DMS 273 treated with DMSO at 0.1 percent for 48 hours (cell line): ENCODE measurements around the gene SIN3B.

ENCODE experiments used
- DNase-seq: peaks from one replicate; lab custom pipeline; 2025; lab: John Stamatoyannopoulos, UW

The SIN3B gene

GRCh38 chr19:16889366-16889882 is 60.2 kb downstream of the SIN3B start:
- DNase-seq, result no peak

- DNase-seq, result no peak
These were observed 60.8 kb downstream of the SIN3B start for GRCh38 chr19:16889883-16890460.

- DNase-seq, result no peak
These were observed 61.4 kb downstream of the SIN3B start for GRCh38 chr19:16890461-16891184.

- DNase-seq, result no peak
These were observed 62.6 kb downstream of the SIN3B start for GRCh38 chr19:16891696-16892382.

GRCh38 chr19:16892436-16892835 is 63.2 kb downstream of the SIN3B start:
- DNase-seq, result no peak

GRCh38 chr19:16892868-16893685 is 63.9 kb downstream of the SIN3B start:
- DNase-seq, result no peak

GRCh38 chr19:16893686-16893989 is 64.4 kb downstream of the SIN3B start:
- DNase-seq, result no peak

GRCh38 chr19:16894080-16894479 is 64.9 kb downstream of the SIN3B start:
- DNase-seq, result no peak

GRCh38 chr19:16895467-16896145 is 66.4 kb downstream of the SIN3B start:
- DNase-seq, result no peak

- DNase-seq, result no peak
These were observed 67.2 kb downstream of the SIN3B start for GRCh38 chr19:16896146-16897028.

GRCh38 chr19:16897029-16897855 is 68.0 kb downstream of the SIN3B start:
- no peak for DNase-seq

- no peak for DNase-seq
These were observed 68.6 kb downstream of the SIN3B start for GRCh38 chr19:16897856-16898161.

- DNase-seq, result no peak
These were observed 69.3 kb downstream of the SIN3B start for GRCh38 chr19:16898361-16899015.

- DNase-seq, result no peak
These were observed 70.4 kb downstream of the SIN3B start for GRCh38 chr19:16899566-16900075.

- DNase-seq, result no peak
These were observed 72.4 kb downstream of the SIN3B start for GRCh38 chr19:16901491-16902175.

GRCh38 chr19:16902545-16902944 is 73.3 kb downstream of the SIN3B start:
- no peak for DNase-seq

GRCh38 chr19:16903347-16903746 is 74.1 kb downstream of the SIN3B start:
- no peak for DNase-seq

- DNase-seq, result no peak
These were observed 75.4 kb downstream of the SIN3B start for GRCh38 chr19:16904599-16904998.

GRCh38 chr19:16908759-16909158 is 79.6 kb downstream of the SIN3B start:
- DNase-seq, result no peak
